Measurements from ENCODE around the gene GRIN2C.

GRCh38 chr17:74833501-74834377, 25.9 kb downstream of the GRIN2C start:
- TF ChIP-seq CTCF (IDR thresholded peaks at IDR 0.05) (no peak), POLR2A (IDR thresholded peaks at IDR 0.05) (no peak)
